Lower leg skin (tissue), 4 donors: Measurements from ENCODE around the gene MYO3B. TPM values are rescaled to one million over a fixed set of nuclear protein-coding genes. Genes with fewer than 3 reads are reported as not detected.
"Not testable (repeated sequence)": the region's sequence is repeated elsewhere in the genome, so short reads cannot be mapped to it uniquely, and the experiment has no call there.

ENCODE experiments used
- DNase-seq, 2 donors: peaks; one replicate each; pipeline ENCODE4 v3.0.0-alpha.2; 2019; ENCODE audit warnings: low spot score in 2 of 2
- H3K4me3 ChIP-seq: fragments of 200-600 bp; sonication (generic); 2 replicates; pipeline ENCODE4 v1.5.1; 2017; ENCODE audit warnings: mild to moderate bottlenecking, low read depth; ENCODE audit not compliant: poor library complexity, severe bottlenecking
- CTCF ChIP-seq, 3 donors: fragments of 450-650 bp; IDR thresholded peaks; one replicate each; pipeline ENCODE4 v1.5.1; 2016; ENCODE audit warnings: antibody characterized with exemption in 3 of 3, mild to moderate bottlenecking in 3 of 3, moderate library complexity in 2 of 3
- POLR2A ChIP-seq, 2 donors: fragments of 450-650 bp; IDR thresholded peaks; one replicate each; pipeline ENCODE4 v1.6.1; 2016 to 2017; ENCODE audit warnings: antibody characterized with exemption in 2 of 2, mild to moderate bottlenecking in 1 of 2, moderate library complexity in 1 of 2
- WGBS, 2 donors: methylation state at CpG; one replicate each; pipeline ENCODE4 v1.1.5; 2018; 5-methylcytosine and 5-hydroxymethylcytosine counted together
- intact Hi-C: fragments of 100-400 bp; cut with DNase I; formaldehyde crosslinking; loops from one replicate; pipeline ENCODE4 v1.15.0; 2023; ENCODE audit warnings: low total_unique reads
- total RNA-seq, 4 donors: library from RNA; depleted of rRNA; stranded (reverse); fragments of >200 nt; gene quantifications; one replicate each; pipeline ENCODE4 v1.1.0, GENCODE V29; 2016

The MYO3B gene
- total RNA-seq, 4 donors from 2014 or later: 0.17 to 0.81 (median 0.66) TPM

GRCh38 chr2:170531876-170532275 lies 353.9 kb downstream of the MYO3B start:
- DNase-seq: no peak
- no peak overlapping the region for H3K4me3 ChIP-seq
- intact Hi-C loops: no loop called here
- 80 to 92% methylated on average over 2 of the region's 2 CpGs for WGBS, 2 donors
- TF ChIP-seq CTCF (IDR thresholded peaks at IDR 0.05) (no peak), POLR2A (IDR thresholded peaks at IDR 0.05) (no peak)

- DNase-seq: no peak
- intact Hi-C loops: no loop called here
- H3K4me3 ChIP-seq: no peak overlapping the region
- 94 to 96% methylated on average over 4 of the region's 4 CpGs for WGBS, 2 donors
- TF ChIP-seq POLR2A (IDR thresholded peaks at IDR 0.05) (no peak), CTCF (IDR thresholded peaks at IDR 0.05) (no peak)
Measured at GRCh38 chr2:170533156-170533555, 355.2 kb downstream of the MYO3B start.

GRCh38 chr2:170535552-170535951 lies 357.6 kb downstream of the MYO3B start:
- WGBS, 2 donors: 91 to 99% methylated on average over 4 of the region's 4 CpGs
- TF ChIP-seq POLR2A (IDR thresholded peaks at IDR 0.05) (no peak), CTCF (IDR thresholded peaks at IDR 0.05) (no peak)
- no peak for DNase-seq
- intact Hi-C loops: no loop called here
- no peak overlapping the region for H3K4me3 ChIP-seq

GRCh38 chr2:170544817-170545216 lies 366.9 kb downstream of the MYO3B start:
- H3K4me3 ChIP-seq: no peak overlapping the region
- intact Hi-C loops: no loop called here
- TF ChIP-seq CTCF (IDR thresholded peaks at IDR 0.05) (no peak), POLR2A (IDR thresholded peaks at IDR 0.05) (no peak)
- 96% methylated on average over 3 of the region's 3 CpGs for WGBS, 2 donors
- DNase-seq: no peak

GRCh38 chr2:170548304-170548703 lies 370.4 kb downstream of the MYO3B start:
- no peak for DNase-seq
- TF ChIP-seq CTCF (IDR thresholded peaks at IDR 0.05): no peak
- no peak for TF ChIP-seq POLR2A (IDR thresholded peaks at IDR 0.05)
- H3K4me3 ChIP-seq: no peak overlapping the region
- 85% methylated on average over 2 of the region's 2 CpGs for WGBS, 2 donors
- intact Hi-C loops: no loop called here

GRCh38 chr2:170550501-170550900 lies 372.6 kb downstream of the MYO3B start:
- no peak overlapping the region for H3K4me3 ChIP-seq
- 81 to 89% methylated on average over 2 of the region's 2 CpGs for WGBS, 2 donors
- TF ChIP-seq POLR2A (IDR thresholded peaks at IDR 0.05) (no peak), CTCF (IDR thresholded peaks at IDR 0.05) (no peak)
- no peak for DNase-seq
- intact Hi-C loops: no loop called here

- DNase-seq, H3K4me3 ChIP-seq, intact Hi-C loops: not testable (repeated sequence)
Measured at GRCh38 chr2:170551899-170552298, 374.0 kb downstream of the MYO3B start.
